Measurements from ENCODE around the gene ZNF397.

The ZNF397 gene

GRCh38 chr18:35253655-35254287 lies 12.9 kb downstream of the ZNF397 start:
- no peak for TF ChIP-seq CTCF (IDR thresholded peaks at IDR 0.05; ENCODE audit: low read depth, low read length, missing control alignments)
- no peak for DNase-seq (ENCODE audit: low read depth)
- no peak overlapping the region for H3K4me3 ChIP-seq (ENCODE audit: low read depth, low read length)
- in situ Hi-C loops (cut with HindIII; ENCODE audit: low sequenced_read_pairs) = no loop called here

- TF ChIP-seq CTCF (IDR thresholded peaks at IDR 0.05; ENCODE audit: low read depth, low read length, missing control alignments) = no peak
- DNase-seq (ENCODE audit: low read depth) = no peak
- in situ Hi-C loops (cut with HindIII; ENCODE audit: low sequenced_read_pairs) = no loop called here
- H3K4me3 ChIP-seq (ENCODE audit: low read depth, low read length) = no peak overlapping the region
These were observed 16.1 kb downstream of the ZNF397 start for GRCh38 chr18:35256947-35257346.

- H3K4me3 ChIP-seq (ENCODE audit: low read depth, low read length) = no peak overlapping the region
- DNase-seq (ENCODE audit: low read depth) = no peak
- in situ Hi-C loops (cut with HindIII; ENCODE audit: low sequenced_read_pairs) = no loop called here
- TF ChIP-seq CTCF (IDR thresholded peaks at IDR 0.05; ENCODE audit: low read depth, low read length, missing control alignments) = no peak
These were observed 23.6 kb downstream of the ZNF397 start for GRCh38 chr18:35264409-35264808.

GRCh38 chr18:35267161-35267651 lies 26.4 kb downstream of the ZNF397 start:
- no peak for DNase-seq (ENCODE audit: low read depth)
- in situ Hi-C loops (cut with HindIII; ENCODE audit: low sequenced_read_pairs) = no loop called here
- H3K4me3 ChIP-seq (ENCODE audit: low read depth, low read length) = peak overlapping the region; percentile 43

GRCh38 chr18:35267809-35268208 lies 27.0 kb downstream of the ZNF397 start:
- H3K4me3 ChIP-seq (ENCODE audit: low read depth, low read length) = peak overlapping the region; percentile 43
- TF ChIP-seq CTCF (IDR thresholded peaks at IDR 0.05; ENCODE audit: low read depth, low read length, missing control alignments) = no peak
- in situ Hi-C loops (cut with HindIII; ENCODE audit: low sequenced_read_pairs) = no loop called here
- no peak for DNase-seq (ENCODE audit: low read depth)

More at GRCh38 chr18:35267161-35267651, 26.4 kb downstream of the ZNF397 start:
- no peak for TF ChIP-seq CTCF (IDR thresholded peaks at IDR 0.05; ENCODE audit: low read depth, low read length, missing control alignments)

- in situ Hi-C loops (cut with HindIII; ENCODE audit: low sequenced_read_pairs) = no loop called here
- no peak for TF ChIP-seq CTCF (IDR thresholded peaks at IDR 0.05; ENCODE audit: low read depth, low read length, missing control alignments)
- no peak overlapping the region for H3K4me3 ChIP-seq (ENCODE audit: low read depth, low read length)
- no peak for DNase-seq (ENCODE audit: low read depth)
These were observed 28.0 kb downstream of the ZNF397 start for GRCh38 chr18:35268821-35269220.
